Tibial nerve (tissue), 4 donors: ENCODE results near the gene TIAM1. TPM values are rescaled to one million over a fixed set of nuclear protein-coding genes. Genes with fewer than 3 reads are reported as not detected.

Source experiments
- DNase-seq, 2 donors: peaks; one replicate each; pipeline ENCODE4 v3.0.0-alpha.2; 2019; ENCODE audit warnings: low spot score in 2 of 2
- H3K27ac ChIP-seq, 4 donors: fragments of 200-600 bp; sonication (generic) in 3 of 4; one replicate each; pipeline ENCODE4 v1.5.1; 2017 to 2019; ENCODE audit warnings: mild to moderate bottlenecking in 1 of 4
- H3K27me3 ChIP-seq, 2 donors: fragments of 200-600 bp; sonication (generic) in 1 of 2; one replicate each; pipeline versions ENCODE4 v1.5.1 to v1.6.0; 2017 to 2019
- H3K36me3 ChIP-seq, 3 donors: fragments of 200-600 bp; sonication (generic); one replicate each; pipeline ENCODE4 v1.5.1; 2018 to 2019
- H3K4me1 ChIP-seq, 4 donors: fragments of 200-600 bp; sonication (generic) in 3 of 4; one replicate each; pipeline ENCODE4 v1.5.1; 2017 to 2019
- H3K4me3 ChIP-seq, 4 donors: fragments of 200-600 bp; sonication (generic) in 3 of 4; one replicate each; pipeline ENCODE4 v1.5.1; 2017 to 2019; ENCODE audit warnings: mild to moderate bottlenecking in 1 of 4, moderate library complexity in 1 of 4
- H3K9me3 ChIP-seq, 4 donors: fragments of 200-600 bp; sonication (generic) in 3 of 4; one replicate each; pipeline ENCODE4 v1.5.1; 2017 to 2019
- CTCF ChIP-seq, 5 experiments: fragments of 200-600 bp in 3 of 5; fragments of 450-650 bp in 2 of 5; sonication (generic) in 3 of 5; IDR thresholded peaks; one replicate each; pipeline ENCODE4 v1.5.1; 2016 to 2019; ENCODE audit warnings: antibody characterized with exemption in 5 of 5, mild to moderate bottlenecking in 3 of 5, moderate library complexity in 2 of 5
- EP300 ChIP-seq, 2 donors: sonication (generic); formaldehyde crosslinking; IDR thresholded peaks; one replicate each; pipeline ENCODE4 v1.6.1; 2017; ENCODE audit warnings: antibody characterized with exemption in 2 of 2, mild to moderate bottlenecking in 1 of 2
- POLR2A ChIP-seq, 2 donors: fragments of 450-650 bp; IDR thresholded peaks; one replicate each; pipeline ENCODE4 v1.6.1; 2017; ENCODE audit warnings: antibody characterized with exemption in 2 of 2, mild to moderate bottlenecking in 2 of 2, moderate library complexity in 2 of 2
- WGBS, 2 donors: methylation state at CpG; one replicate each; pipeline ENCODE4 v1.1.5; 2018; 5-methylcytosine and 5-hydroxymethylcytosine counted together
- total RNA-seq, 4 donors: library from RNA; depleted of rRNA; stranded (reverse); fragments of >200 nt; gene quantifications; one replicate each; pipeline ENCODE4 v1.1.0, GENCODE V29; 2016

Gene TIAM1
- total RNA-seq, 4 donors from 2014 or later: 25.3 to 44.7 (median 31.6) TPM

DNA sequence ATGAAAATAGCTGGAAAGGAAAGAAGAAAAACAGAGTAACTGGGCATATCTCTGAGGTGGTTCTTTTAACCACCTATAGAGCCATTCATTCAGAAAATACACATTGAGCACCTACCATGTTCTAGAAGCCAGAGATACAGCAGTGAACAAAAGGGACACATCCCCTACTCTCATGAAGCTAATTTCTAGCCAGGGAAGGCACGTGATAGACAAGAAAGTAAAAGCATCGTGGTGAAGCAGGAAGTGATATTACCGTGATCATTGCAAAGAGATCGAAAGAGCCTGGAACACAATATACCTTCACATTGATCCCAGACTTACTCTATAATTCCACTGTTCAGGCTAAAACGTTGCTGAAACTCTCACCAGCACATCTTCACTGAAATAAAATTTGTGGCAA, 76.0 kb downstream of the TIAM1 start:
- WGBS, 2 donors: 73 to 76% methylated on average over 5 of the region's 5 CpGs
- Histone ChIP-seq H3K27ac (no peak overlapping the region), H3K4me3 (no peak overlapping the region), H3K9me3 (no peaks in the 10 kb centered on the region), H3K36me3 (no peaks in the 10 kb centered on the region), H3K27me3 (no peaks in the 10 kb centered on the region), H3K4me1 (peaks cover 0 to 12% (median 0%) of the 10 kb centered on the region in 4 donors)
- no peak for DNase-seq
- TF ChIP-seq POLR2A (IDR thresholded peaks at IDR 0.05) (no peak), EP300 (IDR thresholded peaks at IDR 0.05) (no peak), CTCF (IDR thresholded peaks at IDR 0.05) (no peak)

DNA sequence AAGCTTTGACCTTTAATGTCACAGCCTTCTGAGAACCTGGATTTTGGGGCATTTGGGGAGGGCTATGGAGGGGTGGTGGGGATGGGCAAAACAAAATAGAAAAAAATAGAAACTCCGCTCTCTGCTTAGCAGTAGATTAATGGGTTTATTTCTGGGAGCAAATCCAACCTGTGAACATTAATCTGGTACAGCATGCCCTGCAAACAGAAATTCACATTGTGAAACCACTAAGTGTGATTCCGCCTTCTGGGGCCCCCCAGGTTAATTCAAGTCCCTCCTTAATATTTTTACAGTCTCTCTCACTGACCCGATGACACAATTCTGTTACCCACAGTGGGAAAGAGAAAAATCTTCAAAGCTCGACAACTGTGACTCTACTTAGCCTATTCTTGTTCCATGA, 76.4 kb downstream of the TIAM1 start:
- no peak for DNase-seq

GRCh38 chr21:31266241-31266640, 77.8 kb downstream of the TIAM1 start:
- Histone ChIP-seq H3K27me3 (no peaks in the 10 kb centered on the region), H3K36me3 (no peaks in the 10 kb centered on the region), H3K9me3 (no peaks in the 10 kb centered on the region), H3K4me1 (peaks cover 0 to 22% (median 0%) of the 10 kb centered on the region in 4 donors), H3K27ac (no peak overlapping the region), H3K4me3 (no peak overlapping the region)
- DNase-seq: no peak
- TF ChIP-seq CTCF (IDR thresholded peaks at IDR 0.05) (no peak), POLR2A (IDR thresholded peaks at IDR 0.05) (no peak), EP300 (IDR thresholded peaks at IDR 0.05) (no peak)
- 92% methylated on average over 18 of the region's 18 CpGs for WGBS, 2 donors

More for the DNA sequence above, 76.4 kb downstream of the TIAM1 start:
- Histone ChIP-seq H3K36me3 (no peaks in the 10 kb centered on the region), H3K27me3 (no peaks in the 10 kb centered on the region), H3K4me3 (no peak overlapping the region), H3K27ac (no peak overlapping the region), H3K9me3 (no peaks in the 10 kb centered on the region), H3K4me1 (peaks cover 0 to 13% (median 0%) of the 10 kb centered on the region in 4 donors)
- TF ChIP-seq EP300 (IDR thresholded peaks at IDR 0.05): no peak
- TF ChIP-seq POLR2A (IDR thresholded peaks at IDR 0.05): no peak
- no peak for TF ChIP-seq CTCF (IDR thresholded peaks at IDR 0.05)
- WGBS, 2 donors: 87 to 89% methylated on average over 4 of the region's 4 CpGs

DNA sequence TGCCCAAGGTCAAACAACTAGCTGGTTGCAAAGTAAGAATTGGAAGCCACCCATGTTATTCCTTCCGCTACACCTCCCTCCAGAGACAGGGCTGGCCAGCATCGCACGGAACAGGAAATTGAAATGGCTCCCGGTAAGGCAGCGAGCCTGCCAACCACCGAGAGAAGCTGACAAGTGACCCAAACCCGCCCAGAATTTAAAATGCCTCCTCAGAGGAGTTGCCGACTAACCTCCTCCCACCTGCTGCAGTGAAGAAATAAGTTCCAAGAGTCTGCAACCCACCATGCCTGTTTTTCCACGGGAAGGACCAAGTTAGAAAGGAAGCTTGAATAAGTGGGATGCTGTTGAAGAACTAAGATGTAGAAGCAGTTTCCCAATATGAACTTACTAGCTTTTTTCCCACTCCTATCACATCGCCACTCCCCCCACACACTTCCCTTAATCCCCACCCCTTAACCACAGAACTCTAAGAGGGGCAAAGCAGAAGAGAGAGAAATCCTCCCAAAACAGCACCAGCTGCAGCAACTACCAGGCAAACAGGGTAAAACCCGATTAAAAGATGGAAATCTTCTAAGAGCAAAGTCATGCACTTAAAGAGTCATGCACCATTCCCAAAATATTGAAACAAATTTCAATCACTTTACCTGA, 78.6 kb downstream of the TIAM1 start:
- Histone ChIP-seq H3K4me3 (no peak overlapping the region), H3K36me3 (no peaks in the 10 kb centered on the region), H3K4me1 (peaks cover 0 to 22% (median 0%) of the 10 kb centered on the region in 4 donors), H3K27me3 (no peaks in the 10 kb centered on the region), H3K9me3 (no peaks in the 10 kb centered on the region), H3K27ac (no peak overlapping the region)
- no peak for DNase-seq
- 48 to 51% methylated on average over 11 of the region's 11 CpGs for WGBS, 2 donors
- TF ChIP-seq POLR2A (IDR thresholded peaks at IDR 0.05) (no peak), EP300 (IDR thresholded peaks at IDR 0.05) (no peak), CTCF (IDR thresholded peaks at IDR 0.05) (no peak)

- TF ChIP-seq POLR2A (IDR thresholded peaks at IDR 0.05) (no peak), CTCF (IDR thresholded peaks at IDR 0.05) (no peak), EP300 (IDR thresholded peaks at IDR 0.05) (no peak)
- no peak for DNase-seq
- no peaks in the 10 kb centered on the region for H3K36me3 ChIP-seq
- peaks cover 0 to 22% (median 0%) of the 10 kb centered on the region in 4 donors for H3K4me1 ChIP-seq
- H3K9me3 ChIP-seq: no peaks in the 10 kb centered on the region
- H3K27ac ChIP-seq: no peak overlapping the region
- no peaks in the 10 kb centered on the region for H3K27me3 ChIP-seq
- H3K4me3 ChIP-seq: no peak overlapping the region
- WGBS, 2 donors: 96% methylated on average over 6 of the region's 6 CpGs
Observed at GRCh38 chr21:31264574-31264973, 79.5 kb downstream of the TIAM1 start.
